ENCODE measurements around the gene TMTC2.

TMTC2 gene

DNA sequence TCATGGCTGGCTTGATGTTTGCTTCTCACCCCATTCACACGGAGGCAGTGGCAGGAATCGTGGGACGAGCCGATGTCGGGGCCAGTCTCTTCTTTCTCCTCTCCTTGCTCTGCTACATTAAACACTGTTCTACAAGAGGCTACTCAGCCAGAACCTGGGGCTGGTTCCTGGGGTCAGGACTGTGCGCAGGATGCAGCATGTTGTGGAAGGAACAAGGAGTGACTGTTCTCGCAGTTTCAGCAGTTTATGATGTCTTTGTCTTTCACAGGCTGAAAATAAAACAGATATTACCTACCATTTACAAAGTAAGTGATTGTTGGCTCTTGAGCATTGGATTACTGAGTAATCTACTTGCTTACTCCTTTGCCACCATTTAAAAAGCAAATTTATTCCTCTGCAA, 170.6 kb downstream of the TMTC2 start:
- POLR2A ChIA-PET = no interaction called here
- H3K4me3 ChIP-seq (ENCODE audit: low read depth, low read length) = no peak overlapping the region
- H3K36me3 ChIP-seq (ENCODE audit: control insufficient read depth in 2 of 2, insufficient read depth in 1 of 2, low read length in 2 of 2) = no peaks in the 10 kb centered on the region; a peak in 1 of 3 replicates
- H3K9me3 ChIP-seq (ENCODE audit: control insufficient read depth, insufficient read depth, low read depth, low read length) = no peaks in the 10 kb centered on the region
- CTCF ChIA-PET = no interaction called here
- H3K27ac ChIP-seq (ENCODE audit: extremely low read depth, low read depth, low read length) = no peak overlapping the region
- TF ChIP-seq ZNF792 (tag by site-specific recombination; IDR thresholded peaks at IDR 0.05) = no peak
- TF ChIP-seq SCRT1 (tag by site-specific recombination; IDR thresholded peaks at IDR 0.05; ENCODE audit: borderline replicate concordance) = no peak
- TF ChIP-seq ZBTB8A (tag by site-specific recombination; IDR thresholded peaks at IDR 0.05) = no peak
- no peak for TF ChIP-seq OVOL3 (tag by site-specific recombination; IDR thresholded peaks at IDR 0.05)
- no peak for TF ChIP-seq ZNF37A (tag by site-specific recombination; IDR thresholded peaks at IDR 0.05)
- no peak for TF ChIP-seq ZNF24 (tag by site-specific recombination; IDR thresholded peaks at IDR 0.05)
- no peak for TF ChIP-seq ZSCAN30 (tag by site-specific recombination; IDR thresholded peaks at IDR 0.05)
- TF ChIP-seq ZNF747 (tag by site-specific recombination; IDR thresholded peaks at IDR 0.05) = no peak
- no peak for TF ChIP-seq ZNF561 (tag by site-specific recombination; IDR thresholded peaks at IDR 0.05; ENCODE audit: borderline replicate concordance)
- TF ChIP-seq ZNF670 (tag by site-specific recombination; IDR thresholded peaks at IDR 0.05; ENCODE audit: low read depth) = no peak
- peaks cover 19% of the 10 kb centered on the region for H3K4me1 ChIP-seq (ENCODE audit: control insufficient read depth, insufficient read depth, low read length)

DNA sequence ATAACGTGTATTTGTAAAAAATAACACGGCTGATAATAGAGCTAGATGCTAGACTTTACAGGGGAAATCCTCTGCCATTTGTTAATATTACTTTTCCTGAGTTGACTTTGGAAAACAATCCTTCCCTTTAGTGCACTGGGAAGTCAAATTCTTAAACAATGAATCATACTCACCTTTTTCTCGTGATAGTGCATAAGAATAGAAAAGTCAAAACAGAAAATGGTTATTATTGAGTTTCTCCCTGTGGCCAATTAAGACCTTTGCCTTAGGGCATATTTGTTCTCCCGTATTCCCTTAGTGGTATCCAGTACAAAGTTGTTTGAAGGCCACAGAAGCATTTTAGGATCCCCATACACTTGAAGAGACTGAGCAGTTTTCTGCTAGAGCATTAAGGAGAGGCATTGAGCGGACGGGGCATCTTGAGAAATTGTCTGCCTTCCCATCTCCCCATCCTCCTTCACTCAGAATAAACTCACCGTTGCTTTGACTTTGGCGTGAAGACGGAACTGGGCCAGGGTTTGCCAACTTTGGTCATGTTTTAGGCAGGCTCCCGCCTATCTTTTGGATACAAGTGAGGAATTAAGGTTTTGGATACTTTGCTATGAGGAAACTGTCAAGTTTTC, 171.3 kb downstream of the TMTC2 start:
- CTCF ChIA-PET = interaction anchor here (0.6 kb wide), 1 partner anchor 93 kb away, joined by 3 read pairs; no protein-coding TSS in a partner anchor
- Histone ChIP-seq H3K4me3 (ENCODE audit: low read depth, low read length) (no peak overlapping the region), H3K9me3 (ENCODE audit: control insufficient read depth, insufficient read depth, low read depth, low read length) (no peaks in the 10 kb centered on the region), H3K36me3 (ENCODE audit: control insufficient read depth in 2 of 2, insufficient read depth in 1 of 2, low read length in 2 of 2) (no peaks in the 10 kb centered on the region; a peak in 1 of 3 replicates), H3K4me1 (ENCODE audit: control insufficient read depth, insufficient read depth, low read length) (peaks cover 27% of the 10 kb centered on the region), H3K27ac (ENCODE audit: extremely low read depth, low read depth, low read length) (no peak overlapping the region)
- POLR2A ChIA-PET = no interaction called here
- no peak for TF ChIP-seq ZNF610 (tag by site-specific recombination; IDR thresholded peaks at IDR 0.05; ENCODE audit: borderline replicate concordance)
- TF ChIP-seq, protein P1, sequence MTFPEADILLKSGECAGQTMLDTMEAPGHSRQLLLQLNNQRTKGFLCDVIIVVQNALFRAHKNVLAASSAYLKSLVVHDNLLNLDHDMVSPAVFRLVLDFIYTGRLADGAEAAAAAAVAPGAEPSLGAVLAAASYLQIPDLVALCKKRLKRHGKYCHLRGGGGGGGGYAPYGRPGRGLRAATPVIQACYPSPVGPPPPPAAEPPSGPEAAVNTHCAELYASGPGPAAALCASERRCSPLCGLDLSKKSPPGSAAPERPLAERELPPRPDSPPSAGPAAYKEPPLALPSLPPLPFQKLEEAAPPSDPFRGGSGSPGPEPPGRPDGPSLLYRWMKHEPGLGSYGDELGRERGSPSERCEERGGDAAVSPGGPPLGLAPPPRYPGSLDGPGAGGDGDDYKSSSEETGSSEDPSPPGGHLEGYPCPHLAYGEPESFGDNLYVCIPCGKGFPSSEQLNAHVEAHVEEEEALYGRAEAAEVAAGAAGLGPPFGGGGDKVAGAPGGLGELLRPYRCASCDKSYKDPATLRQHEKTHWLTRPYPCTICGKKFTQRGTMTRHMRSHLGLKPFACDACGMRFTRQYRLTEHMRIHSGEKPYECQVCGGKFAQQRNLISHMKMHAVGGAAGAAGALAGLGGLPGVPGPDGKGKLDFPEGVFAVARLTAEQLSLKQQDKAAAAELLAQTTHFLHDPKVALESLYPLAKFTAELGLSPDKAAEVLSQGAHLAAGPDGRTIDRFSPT (tag by site-specific recombination; IDR thresholded peaks at IDR 0.05) = no peak
- TF ChIP-seq, protein P2, sequence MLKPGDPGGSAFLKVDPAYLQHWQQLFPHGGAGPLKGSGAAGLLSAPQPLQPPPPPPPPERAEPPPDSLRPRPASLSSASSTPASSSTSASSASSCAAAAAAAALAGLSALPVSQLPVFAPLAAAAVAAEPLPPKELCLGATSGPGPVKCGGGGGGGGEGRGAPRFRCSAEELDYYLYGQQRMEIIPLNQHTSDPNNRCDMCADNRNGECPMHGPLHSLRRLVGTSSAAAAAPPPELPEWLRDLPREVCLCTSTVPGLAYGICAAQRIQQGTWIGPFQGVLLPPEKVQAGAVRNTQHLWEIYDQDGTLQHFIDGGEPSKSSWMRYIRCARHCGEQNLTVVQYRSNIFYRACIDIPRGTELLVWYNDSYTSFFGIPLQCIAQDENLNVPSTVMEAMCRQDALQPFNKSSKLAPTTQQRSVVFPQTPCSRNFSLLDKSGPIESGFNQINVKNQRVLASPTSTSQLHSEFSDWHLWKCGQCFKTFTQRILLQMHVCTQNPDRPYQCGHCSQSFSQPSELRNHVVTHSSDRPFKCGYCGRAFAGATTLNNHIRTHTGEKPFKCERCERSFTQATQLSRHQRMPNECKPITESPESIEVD (tag by site-specific recombination; IDR thresholded peaks at IDR 0.05) = peak; percentile 38; the same call in 1 of the 2 replicates

DNA sequence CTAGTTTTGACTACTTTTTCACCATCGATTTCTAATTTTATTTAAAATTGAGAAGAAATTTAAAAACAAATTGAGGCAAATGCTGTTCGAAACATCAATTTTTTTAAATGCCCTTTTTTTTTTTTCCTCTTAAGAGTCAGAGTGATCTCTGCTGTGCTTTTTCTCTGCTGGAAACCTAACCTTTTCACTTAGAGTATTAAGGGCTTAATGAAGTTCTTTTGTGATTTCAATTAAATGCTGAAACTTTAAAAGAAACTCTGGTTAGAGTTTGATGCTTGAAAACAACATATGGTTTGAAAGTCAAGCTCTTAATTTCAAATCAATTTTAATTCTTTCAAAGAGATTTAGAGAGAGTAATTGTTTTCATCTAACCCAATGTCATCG, 171.8 kb downstream of the TMTC2 start:
- H3K9me3 ChIP-seq (ENCODE audit: control insufficient read depth, insufficient read depth, low read depth, low read length) = no peaks in the 10 kb centered on the region
- H3K4me1 ChIP-seq (ENCODE audit: control insufficient read depth, insufficient read depth, low read length) = peaks cover 32% of the 10 kb centered on the region
- no peak overlapping the region for H3K4me3 ChIP-seq (ENCODE audit: low read depth, low read length)
- POLR2A ChIA-PET = no interaction called here
- H3K27ac ChIP-seq (ENCODE audit: extremely low read depth, low read depth, low read length) = no peak overlapping the region
- CTCF ChIA-PET = interaction anchor here (0.6 kb wide), 1 partner anchor 94 kb away, joined by 3 read pairs; no protein-coding TSS in a partner anchor
- H3K36me3 ChIP-seq (ENCODE audit: control insufficient read depth in 2 of 2, insufficient read depth in 1 of 2, low read length in 2 of 2) = no peaks in the 10 kb centered on the region; a peak in 1 of 3 replicates
- TF ChIP-seq ZNF792 (tag by site-specific recombination; IDR thresholded peaks at IDR 0.05) (no peak), ZNF37A (tag by site-specific recombination; IDR thresholded peaks at IDR 0.05) (no peak), BCL11B (tag by site-specific recombination; IDR thresholded peaks at IDR 0.05; ENCODE audit: low read depth) (no peak), KLF1 (tag by site-specific recombination; IDR thresholded peaks at IDR 0.05) (no peak), ZNF416 (tag by site-specific recombination; IDR thresholded peaks at IDR 0.05) (no peak), ZNF768 (tag by site-specific recombination; IDR thresholded peaks at IDR 0.05) (no peak)
- TF ChIP-seq, protein P3, sequence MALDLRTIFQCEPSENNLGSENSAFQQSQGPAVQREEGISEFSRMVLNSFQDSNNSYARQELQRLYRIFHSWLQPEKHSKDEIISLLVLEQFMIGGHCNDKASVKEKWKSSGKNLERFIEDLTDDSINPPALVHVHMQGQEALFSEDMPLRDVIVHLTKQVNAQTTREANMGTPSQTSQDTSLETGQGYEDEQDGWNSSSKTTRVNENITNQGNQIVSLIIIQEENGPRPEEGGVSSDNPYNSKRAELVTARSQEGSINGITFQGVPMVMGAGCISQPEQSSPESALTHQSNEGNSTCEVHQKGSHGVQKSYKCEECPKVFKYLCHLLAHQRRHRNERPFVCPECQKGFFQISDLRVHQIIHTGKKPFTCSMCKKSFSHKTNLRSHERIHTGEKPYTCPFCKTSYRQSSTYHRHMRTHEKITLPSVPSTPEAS (tag by site-specific recombination; IDR thresholded peaks at IDR 0.05) = no peak
- TF ChIP-seq, protein P4, sequence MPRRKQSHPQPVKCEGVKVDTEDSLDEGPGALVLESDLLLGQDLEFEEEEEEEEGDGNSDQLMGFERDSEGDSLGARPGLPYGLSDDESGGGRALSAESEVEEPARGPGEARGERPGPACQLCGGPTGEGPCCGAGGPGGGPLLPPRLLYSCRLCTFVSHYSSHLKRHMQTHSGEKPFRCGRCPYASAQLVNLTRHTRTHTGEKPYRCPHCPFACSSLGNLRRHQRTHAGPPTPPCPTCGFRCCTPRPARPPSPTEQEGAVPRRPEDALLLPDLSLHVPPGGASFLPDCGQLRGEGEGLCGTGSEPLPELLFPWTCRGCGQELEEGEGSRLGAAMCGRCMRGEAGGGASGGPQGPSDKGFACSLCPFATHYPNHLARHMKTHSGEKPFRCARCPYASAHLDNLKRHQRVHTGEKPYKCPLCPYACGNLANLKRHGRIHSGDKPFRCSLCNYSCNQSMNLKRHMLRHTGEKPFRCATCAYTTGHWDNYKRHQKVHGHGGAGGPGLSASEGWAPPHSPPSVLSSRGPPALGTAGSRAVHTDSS (tag by site-specific recombination; IDR thresholded peaks at IDR 0.05) = no peak
- TF ChIP-seq, protein P5, sequence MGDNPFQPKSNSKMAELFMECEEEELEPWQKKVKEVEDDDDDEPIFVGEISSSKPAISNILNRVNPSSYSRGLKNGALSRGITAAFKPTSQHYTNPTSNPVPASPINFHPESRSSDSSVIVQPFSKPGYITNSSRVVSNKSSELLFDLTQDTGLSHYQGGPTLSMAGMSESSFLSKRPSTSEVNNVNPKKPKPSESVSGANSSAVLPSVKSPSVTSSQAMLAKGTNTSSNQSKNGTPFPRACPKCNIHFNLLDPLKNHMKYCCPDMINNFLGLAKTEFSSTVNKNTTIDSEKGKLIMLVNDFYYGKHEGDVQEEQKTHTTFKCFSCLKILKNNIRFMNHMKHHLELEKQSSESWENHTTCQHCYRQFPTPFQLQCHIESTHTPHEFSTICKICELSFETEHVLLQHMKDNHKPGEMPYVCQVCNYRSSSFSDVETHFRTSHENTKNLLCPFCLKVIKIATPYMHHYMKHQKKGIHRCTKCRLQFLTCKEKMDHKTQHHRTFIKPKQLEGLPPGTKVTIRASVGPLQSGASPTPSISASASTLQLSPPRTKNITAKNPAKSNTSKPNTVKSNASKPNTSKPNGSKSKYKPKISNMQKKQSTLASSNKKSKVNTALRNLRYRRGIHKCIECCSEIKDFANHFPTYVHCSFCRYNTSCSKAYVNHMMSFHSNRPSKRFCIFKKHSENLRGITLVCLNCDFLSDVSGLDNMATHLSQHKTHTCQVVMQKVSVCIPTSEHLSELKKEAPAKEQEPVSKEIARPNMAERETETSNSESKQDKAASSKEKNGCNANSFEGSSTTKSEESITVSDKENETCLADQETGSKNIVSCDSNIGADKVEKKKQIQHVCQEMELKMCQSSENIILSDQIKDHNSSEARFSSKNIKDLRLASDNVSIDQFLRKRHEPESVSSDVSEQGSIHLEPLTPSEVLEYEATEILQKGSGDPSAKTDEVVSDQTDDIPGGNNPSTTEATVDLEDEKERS (tag by site-specific recombination; IDR thresholded peaks at IDR 0.05) = no peak
